ENCODE measurements around the gene SLC26A8. TPM values are rescaled to one million over a fixed set of nuclear protein-coding genes. Genes with fewer than 3 reads are reported as not detected.

Gene SLC26A8
- total RNA-seq, 1 experiment from 2014 or later: not detected

DNA sequence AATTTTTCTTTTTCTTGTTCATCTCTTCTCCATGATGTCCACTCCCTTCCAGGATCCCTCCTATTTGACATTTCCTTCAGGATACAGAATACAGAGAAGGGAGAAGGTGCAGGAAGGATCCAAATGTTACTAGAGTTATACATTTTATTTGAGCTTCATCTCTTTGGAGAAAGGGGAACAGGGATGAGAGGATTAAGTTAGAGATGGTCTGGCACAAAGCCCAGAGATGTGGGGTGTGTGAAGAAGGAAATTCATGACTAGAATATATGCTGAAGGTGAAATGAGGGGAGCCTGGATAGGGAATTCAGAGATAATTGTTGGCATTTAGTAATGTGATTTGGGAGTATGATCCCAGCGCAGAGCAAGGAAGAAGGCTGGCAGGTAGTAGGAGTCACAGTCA is 81.1 kb downstream of the SLC26A8 start:
- H2AFZ ChIP-seq (ENCODE audit: low read depth, low read length, poor library complexity, severe bottlenecking): no peak overlapping the region
- TF ChIP-seq, protein P1, sequence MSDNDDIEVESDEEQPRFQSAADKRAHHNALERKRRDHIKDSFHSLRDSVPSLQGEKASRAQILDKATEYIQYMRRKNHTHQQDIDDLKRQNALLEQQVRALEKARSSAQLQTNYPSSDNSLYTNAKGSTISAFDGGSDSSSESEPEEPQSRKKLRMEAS (IDR thresholded peaks at IDR 0.05): no peak
- no peak for TF ChIP-seq EZH2phosphoT487 (IDR thresholded peaks at IDR 0.05; ENCODE audit: borderline replicate concordance)
- no peak for TF ChIP-seq CBX3 (IDR thresholded peaks at IDR 0.05; ENCODE audit: low read depth)
- no peak for TF ChIP-seq ZFX (IDR thresholded peaks at IDR 0.05)
- no peak for TF ChIP-seq EZH2 (IDR thresholded peaks at IDR 0.05)
- no peak for TF ChIP-seq SRF (IDR thresholded peaks at IDR 0.05; ENCODE audit: low read depth)
- TF ChIP-seq YY1 (IDR thresholded peaks at IDR 0.05; ENCODE audit: extremely low read depth, insufficient replicate concordance, low read depth, low read length): no peak
- TF ChIP-seq, protein P2, sequence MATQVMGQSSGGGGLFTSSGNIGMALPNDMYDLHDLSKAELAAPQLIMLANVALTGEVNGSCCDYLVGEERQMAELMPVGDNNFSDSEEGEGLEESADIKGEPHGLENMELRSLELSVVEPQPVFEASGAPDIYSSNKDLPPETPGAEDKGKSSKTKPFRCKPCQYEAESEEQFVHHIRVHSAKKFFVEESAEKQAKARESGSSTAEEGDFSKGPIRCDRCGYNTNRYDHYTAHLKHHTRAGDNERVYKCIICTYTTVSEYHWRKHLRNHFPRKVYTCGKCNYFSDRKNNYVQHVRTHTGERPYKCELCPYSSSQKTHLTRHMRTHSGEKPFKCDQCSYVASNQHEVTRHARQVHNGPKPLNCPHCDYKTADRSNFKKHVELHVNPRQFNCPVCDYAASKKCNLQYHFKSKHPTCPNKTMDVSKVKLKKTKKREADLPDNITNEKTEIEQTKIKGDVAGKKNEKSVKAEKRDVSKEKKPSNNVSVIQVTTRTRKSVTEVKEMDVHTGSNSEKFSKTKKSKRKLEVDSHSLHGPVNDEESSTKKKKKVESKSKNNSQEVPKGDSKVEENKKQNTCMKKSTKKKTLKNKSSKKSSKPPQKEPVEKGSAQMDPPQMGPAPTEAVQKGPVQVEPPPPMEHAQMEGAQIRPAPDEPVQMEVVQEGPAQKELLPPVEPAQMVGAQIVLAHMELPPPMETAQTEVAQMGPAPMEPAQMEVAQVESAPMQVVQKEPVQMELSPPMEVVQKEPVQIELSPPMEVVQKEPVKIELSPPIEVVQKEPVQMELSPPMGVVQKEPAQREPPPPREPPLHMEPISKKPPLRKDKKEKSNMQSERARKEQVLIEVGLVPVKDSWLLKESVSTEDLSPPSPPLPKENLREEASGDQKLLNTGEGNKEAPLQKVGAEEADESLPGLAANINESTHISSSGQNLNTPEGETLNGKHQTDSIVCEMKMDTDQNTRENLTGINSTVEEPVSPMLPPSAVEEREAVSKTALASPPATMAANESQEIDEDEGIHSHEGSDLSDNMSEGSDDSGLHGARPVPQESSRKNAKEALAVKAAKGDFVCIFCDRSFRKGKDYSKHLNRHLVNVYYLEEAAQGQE (IDR thresholded peaks at IDR 0.05; ENCODE audit: low read depth): no peak
- no peak for TF ChIP-seq JUND (IDR thresholded peaks at IDR 0.05)
- no peak for TF ChIP-seq POLR2AphosphoS5 (IDR thresholded peaks at IDR 0.05; ENCODE audit: low read depth, low read length)
- TF ChIP-seq ELF1 (IDR thresholded peaks at IDR 0.05; ENCODE audit: borderline replicate concordance, low read depth): no peak
- no peak for TF ChIP-seq SIN3A (IDR thresholded peaks at IDR 0.05; ENCODE audit: low read depth)
- no peaks in the 10 kb centered on the region for H3K9me3 ChIP-seq (ENCODE audit: control insufficient read depth in 1 of 2, insufficient read depth in 1 of 2, low read depth in 1 of 2, low read length in 2 of 2)
- POLR2A ChIA-PET: no interaction called here
- no peak overlapping the region for H3K27ac ChIP-seq (ENCODE audit: low read depth, low read length)
- BruUV-seq (replicated peaks): no TSS peak
- H3K79me2 ChIP-seq (ENCODE audit: insufficient read depth, low read length): no peaks in the 10 kb centered on the region
- ATAC-seq (no peak), DNase-seq (ENCODE audit: low read depth, low spot score) (no peak)
- no peaks in the 10 kb centered on the region for H4K20me1 ChIP-seq (ENCODE audit: insufficient read depth)
- H3K4me2 ChIP-seq (ENCODE audit: low read length): no peak overlapping the region
- RAD21 ChIA-PET (ENCODE audit: low non-redundant PET in 1 of 2, low total read pairs in 2 of 2, uncharacterized antibody in 2 of 2, unreplicated experiment in 2 of 2): interaction anchor here in 1 of 2 experiments (0.5 kb wide), 1 partner anchor 13 kb away, joined by 3 read pairs; no protein-coding TSS in a partner anchor
- intact Hi-C loops (cut with micrococcal nuclease): no loop called here
- H3K4me3 ChIP-seq (replicated peaks in 1 of 2; ENCODE audit: low read depth in 1 of 2, low read length in 2 of 2): no peak overlapping the region
- H3K36me3 ChIP-seq (ENCODE audit: control insufficient read depth in 1 of 2, insufficient read depth in 2 of 2, low read length in 2 of 2): no peaks in the 10 kb centered on the region
- no peaks in the 10 kb centered on the region for H3K27me3 ChIP-seq (ENCODE audit: insufficient read depth, low read length)
- no peaks in the 10 kb centered on the region for H3K4me1 ChIP-seq (ENCODE audit: control insufficient read depth in 1 of 2, insufficient read depth in 2 of 2, low read length in 2 of 2)
- H3K9me2 ChIP-seq (ENCODE audit: insufficient read depth): no peaks in the 10 kb centered on the region
- CTCF ChIA-PET: no interaction called here
- no peak overlapping the region for H3K9ac ChIP-seq (ENCODE audit: low read length)

Measured in HCT116 (cell line).